ENCODE data around the gene CCDC87.
"Not testable (repeated sequence)": the region's sequence is repeated elsewhere in the genome, so short reads cannot be mapped to it uniquely, and the experiment has no call there.

CCDC87 gene

DNA sequence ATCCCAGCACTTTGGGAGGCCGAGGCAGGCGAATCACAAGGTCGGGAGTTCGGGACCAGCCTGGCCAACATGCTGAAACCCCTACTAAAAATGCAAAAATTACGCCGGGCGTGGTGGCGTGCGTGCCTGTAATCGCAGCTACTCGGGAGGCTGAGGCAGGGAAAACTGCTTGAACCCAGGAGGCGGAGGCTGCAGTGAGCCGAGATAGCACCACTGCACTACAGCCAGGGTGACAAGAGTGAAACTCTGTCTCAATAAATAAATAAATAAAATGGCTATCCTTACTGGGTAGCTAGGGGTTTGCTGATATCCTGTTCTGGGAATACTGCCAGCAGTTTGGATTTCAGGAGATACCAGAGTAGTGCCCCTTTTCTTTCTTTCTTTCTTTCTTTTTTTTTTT lies 21.2 kb upstream of the CCDC87 start:
- DNase-seq, result no peak

DNA sequence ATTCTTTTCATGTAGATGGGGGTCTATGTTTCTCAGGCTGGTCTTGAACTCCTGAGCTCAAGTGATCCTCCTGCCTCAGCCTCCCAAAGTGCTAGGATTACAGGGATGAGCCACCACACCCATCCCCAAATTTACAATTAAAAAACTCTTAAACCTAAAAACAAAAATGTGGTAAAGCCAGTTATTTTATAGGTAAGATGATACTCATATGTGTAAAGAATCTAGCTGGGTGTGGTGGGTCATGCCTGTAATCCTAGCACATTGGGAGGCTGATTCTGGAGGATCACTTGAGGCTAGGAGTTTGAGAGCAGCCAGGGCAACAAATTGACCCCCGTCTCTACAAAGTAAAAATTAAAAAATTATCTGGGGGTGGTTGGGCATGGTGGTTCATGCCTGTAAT lies 19.6 kb upstream of the CCDC87 start:
- no peak for DNase-seq

DNA sequence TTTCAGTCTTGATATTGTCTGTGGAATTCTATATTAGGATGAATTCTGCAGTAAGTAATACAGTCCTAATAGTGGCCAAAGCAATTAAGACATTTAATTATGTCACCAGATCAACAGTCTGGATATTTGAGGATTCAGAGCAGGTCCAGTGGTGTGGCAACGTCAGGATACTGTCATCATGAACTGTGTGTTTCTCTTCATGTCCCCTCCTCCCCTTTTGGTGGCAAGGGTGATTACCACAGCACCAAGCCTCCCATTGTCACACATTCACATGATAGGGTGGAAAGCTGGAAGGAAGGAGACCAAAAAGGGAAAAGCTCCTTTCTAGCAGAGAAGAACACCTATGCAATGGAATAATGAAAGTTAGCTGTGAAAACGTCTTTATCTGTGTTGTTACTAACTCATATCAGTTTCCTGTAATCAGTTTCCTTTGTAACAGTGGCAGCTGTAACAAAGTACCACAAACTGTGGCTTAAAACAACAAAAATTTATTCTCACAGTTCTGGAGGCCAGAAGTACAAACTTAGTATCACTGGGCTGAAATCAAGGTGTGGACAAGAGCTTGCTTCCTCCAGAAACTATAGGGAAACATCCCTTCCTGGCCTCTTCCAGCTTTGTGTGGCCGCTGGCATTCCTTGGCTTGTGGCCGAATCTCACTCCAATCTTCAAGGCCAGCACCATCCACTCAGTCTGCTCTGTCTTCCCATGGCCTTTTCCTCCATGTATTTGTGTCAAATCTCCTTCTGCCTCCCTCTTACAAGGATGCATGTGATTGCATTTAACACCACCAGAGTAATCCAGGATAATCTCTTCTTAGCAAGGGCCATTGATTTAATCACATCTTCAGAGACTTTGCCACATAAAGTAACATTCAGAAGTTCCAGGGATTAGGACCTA lies 17.1 kb upstream of the CCDC87 start:
- no peak for DNase-seq

DNA sequence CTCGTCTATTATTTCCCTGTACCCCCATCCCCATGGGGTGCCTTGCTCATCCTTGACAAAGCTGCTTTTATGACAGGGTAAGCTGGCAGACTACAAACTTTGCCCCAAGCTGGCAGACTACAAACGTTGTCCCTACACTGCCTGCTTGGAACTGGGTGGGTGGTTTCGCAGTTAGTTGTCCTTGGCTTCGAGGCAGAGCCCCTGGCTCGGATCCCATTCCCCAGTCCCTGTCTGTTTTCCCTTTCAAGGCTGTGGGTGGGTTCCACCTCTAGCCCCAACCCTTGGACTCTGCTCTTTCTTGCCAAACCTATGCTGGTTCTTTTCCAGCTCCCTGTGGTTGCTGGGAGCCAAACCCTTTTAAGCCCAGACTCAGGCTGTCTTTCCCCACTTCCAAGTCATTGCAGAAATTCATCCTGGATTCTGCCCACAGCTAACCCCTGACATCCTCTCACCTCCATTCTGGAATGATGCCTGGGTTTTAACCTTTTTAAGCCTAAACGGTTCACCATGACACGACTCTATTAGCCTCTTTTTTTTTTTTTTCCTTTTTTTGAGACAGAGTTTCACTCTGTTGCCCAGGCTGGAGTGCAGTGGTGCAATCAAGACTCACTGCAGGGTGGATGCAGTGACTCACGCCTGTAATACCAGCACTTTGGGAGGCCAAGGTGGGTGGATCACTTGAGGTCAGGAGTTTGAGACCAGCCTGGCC lies 14.4 kb upstream of the CCDC87 start:
- no peak for DNase-seq

DNA sequence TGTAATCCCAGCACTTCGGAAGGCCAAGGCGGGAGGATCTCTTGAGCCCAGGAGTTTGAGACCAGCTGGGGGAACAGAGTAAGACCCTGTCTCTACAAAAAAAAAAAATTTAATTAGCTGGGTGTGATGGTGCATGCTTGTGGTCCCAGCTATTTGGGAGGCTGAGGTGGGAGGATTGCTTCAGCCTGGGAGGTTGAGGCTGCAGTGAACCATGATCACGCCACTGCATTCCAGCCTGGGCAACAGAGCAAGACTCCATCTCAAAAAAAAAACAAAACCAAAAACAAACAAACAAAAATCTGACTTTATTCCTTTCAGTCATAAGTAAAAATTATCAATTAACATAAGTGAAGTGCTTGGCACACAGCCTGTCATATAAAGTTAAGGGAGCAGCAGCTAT lies 13.7 kb upstream of the CCDC87 start:
- not testable (repeated sequence) for DNase-seq

DNA sequence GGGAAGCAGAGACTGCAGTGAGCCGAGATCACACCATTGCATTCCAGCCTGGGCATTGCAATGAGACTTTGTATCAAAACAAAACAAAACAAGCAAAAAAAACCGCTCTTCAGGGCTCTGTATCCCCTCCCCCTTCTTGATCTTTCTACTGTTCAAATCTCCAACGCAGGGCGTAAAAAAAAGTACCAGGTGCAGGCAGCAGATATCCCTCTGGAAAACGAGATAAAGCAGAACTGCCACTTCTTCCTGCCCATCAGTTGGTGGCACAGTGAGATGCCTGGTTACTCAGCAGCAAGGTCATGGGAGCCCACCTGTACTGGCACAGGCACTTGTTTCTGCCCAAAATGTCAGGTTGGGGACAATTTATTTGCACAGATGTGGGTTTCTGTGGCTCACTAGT lies 11.3 kb upstream of the CCDC87 start:
- no peak for DNase-seq

DNA sequence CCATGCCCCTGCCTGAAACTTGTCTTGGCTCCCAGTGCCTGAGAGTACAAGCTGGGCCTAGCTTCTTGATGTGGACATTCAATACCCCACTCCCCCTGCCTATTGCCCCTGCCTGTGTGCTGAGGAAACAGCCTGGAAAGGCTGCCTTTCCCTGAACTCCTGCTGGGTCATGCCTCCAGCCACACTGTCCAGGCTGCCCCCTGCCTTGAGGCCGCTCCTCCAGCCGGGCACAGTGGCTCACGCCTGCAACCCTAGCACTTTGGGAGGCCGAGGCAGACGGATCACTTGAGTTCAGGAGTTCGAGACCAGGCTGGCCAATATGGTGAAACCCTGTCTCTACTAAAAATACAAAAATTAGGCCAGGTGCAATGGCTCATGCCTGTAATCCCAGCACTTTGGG lies 10.2 kb upstream of the CCDC87 start:
- no peak for DNase-seq

DNA sequence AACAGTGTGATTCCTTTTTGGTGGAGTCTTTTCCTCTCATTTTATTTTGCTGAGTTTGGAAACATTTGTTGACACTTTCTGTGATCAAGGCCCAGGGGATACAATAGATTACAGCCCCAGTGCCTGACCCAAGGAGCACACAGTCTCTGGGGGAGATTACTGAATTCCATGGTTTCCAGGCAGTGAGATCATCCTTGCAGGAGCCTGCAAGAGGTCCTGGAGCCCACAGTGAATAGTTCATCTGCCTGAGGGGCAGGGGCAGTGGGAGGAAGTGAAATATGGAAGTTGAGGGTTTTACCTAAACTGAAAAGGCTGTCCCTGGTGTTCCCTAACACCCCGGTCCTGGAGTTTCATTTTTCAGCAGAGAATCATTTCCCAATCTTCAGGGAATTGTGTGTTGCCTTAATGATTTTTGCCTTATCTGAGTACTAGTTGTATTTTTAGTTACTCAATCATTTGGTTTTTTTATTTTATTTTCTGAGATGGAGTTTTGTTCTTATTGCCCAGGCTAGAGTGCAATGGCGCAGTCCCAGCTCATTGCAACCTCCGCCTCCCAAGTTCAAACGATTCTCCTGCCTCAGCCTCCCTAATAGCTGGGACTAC lies 7.9 kb upstream of the CCDC87 start:
- DNase-seq, result no peak

DNA sequence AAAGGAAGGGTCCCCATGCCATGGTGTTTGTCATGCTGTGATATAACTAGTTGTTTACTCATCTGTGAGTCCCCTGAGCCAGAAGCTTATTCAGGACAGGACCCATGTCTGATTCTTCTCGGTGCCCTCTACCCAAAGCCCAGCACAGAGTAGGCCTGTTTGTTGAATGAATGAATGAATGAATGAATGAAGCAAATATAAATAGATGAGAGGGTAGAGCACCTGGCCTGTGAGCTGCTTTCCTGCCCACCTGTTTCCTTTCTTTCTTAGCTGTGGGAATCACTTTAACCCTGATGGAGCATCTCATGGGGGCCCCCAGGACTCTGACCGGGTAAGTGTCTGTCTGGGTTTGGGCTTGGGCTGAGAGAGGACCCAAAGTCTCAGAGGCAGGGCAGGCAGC lies 7.4 kb upstream of the CCDC87 start:
- no peak for DNase-seq

DNA sequence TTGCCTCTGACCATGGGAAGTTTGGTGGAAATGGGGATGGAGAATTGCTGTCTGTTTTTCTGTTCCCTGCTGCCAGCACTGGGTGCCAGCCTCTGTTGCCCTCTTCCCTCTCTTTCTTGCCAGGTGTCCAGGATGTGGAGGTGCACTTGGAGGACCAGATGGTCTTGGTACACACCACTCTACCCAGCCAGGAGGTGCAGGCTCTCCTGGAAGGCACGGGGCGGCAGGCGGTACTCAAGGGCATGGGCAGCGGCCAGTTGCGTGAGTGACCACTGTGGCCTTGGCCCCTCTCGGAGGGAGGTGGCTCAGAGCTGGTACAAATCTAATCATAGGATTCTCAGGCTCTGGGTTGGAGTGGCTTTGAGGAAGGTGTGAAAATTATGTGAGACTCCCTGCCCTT lies 6.1 kb upstream of the CCDC87 start:
- no peak for DNase-seq

DNA sequence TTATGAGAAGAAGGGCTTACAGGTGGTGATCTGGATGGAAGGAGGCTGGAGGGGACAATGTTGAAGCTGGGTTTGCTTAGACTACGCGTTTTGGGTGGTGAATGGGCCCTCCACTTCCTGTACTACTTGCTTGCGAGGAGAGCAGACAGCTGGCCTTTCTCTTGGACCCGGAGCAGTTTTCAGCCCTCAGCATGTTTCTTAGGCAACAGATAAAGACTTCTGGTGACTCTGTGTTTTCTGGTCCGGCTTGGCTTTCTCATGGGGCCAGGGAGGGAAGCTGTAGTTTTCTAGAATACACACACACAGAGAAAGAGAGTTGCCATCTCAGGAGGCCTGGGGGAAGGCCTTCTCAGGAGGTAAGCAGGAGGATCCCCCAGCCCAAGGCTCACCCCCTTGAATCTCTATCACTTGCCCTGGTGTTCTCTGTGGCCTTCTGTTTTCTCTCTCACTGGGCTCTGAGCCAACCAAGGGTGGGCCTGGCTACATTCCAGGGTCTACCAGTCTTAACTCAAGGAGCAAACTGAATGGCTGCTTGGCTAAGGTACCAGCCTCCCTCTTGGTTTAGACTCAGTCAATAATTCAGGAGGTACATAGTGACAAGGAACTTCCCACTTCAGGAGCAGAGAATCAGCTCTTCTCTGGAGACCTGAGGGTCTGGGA lies 2.5 kb upstream of the CCDC87 start:
- DNase-seq, result no peak

DNA sequence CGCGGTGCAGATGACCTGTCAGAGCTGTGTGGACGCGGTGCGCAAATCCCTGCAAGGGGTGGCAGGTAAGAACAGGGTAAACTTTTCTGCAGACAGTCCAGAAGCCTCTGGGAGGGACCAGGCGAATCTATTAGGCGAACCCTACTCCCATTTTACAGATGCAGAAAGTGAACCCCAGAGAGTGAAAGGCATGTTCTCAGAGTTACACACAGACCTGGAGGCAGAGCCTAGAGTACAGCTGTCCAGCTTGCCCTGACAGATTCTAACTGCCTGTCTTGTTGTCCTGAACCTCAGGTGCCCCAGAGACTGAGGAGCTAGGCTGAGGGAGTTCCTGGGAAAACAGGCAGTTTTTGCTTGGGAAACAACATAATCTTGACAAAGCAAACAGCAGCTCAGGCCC lies 787 bp upstream of the CCDC87 start:
- no peak for DNase-seq

DNA sequence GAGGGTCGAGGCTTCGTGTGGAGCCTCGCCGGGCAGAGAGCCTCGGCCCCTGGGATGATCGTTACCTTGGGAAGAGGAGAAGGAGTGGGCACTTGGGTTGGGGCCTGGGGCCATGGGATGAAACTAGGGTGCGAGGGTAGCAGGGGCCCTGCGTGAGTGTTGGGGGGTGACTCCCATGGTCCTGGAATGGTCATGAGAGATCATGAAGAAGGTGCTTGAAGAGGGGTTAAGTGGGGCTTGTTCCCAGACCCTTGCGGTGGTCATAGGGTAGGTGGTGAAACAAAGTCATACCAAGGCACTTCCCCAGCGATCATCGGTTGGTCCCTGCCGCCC lies 406 bp upstream of the CCDC87 start:
- no peak for DNase-seq

DNA sequence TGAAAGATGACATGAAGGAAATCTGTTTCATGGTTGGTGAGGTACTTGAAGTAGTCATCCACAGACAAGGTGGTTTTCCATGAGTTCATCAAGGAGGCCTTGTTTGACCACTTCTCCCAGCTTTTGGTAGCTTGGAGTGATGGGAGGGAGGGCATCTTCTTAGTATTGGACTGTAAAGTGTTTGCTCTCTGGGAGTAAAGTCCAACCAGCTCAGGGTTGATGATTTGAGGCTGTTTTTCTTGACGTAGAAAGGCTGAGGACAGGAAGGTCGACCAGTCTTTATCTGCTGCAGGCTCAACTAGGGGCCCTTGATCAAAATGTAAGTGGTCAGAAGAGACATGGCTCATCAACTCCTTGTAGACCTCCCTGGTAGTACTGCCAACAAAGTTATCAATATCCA lies 1.7 kb downstream of the CCDC87 start:
- no peak for DNase-seq

DNA sequence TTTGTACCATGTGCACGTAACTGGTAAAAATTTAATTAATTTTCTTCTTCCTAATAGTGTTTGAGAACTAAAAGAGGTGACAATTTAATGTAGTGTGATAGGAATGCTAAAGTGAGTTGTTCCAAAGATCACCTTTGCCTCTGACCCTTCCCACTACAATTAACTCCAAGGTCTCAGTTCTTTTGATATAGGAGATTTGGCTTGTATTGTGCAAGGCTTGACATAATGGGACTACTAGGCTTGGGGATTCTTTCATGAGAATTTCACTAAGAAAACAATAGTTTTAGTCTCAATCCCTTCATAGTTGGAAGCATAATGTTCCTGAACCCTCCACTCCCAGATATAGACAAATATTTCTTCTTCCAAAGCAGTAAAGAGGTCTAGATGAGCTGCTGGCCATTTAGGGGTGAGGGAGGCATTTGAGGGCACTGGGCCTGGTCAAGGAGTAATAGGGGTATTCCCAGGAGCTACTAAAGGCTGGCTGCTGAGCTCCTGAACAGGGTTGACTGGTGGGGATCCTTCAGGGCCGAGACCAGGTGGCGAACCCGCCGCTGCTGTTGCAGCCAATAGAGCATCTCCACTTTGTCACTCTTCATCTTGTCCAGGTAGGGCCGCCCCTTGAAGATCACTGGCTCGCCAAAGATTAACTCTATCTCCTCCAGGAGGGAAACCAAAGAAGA lies 2.7 kb downstream of the CCDC87 start:
- DNase-seq, result no peak

DNA sequence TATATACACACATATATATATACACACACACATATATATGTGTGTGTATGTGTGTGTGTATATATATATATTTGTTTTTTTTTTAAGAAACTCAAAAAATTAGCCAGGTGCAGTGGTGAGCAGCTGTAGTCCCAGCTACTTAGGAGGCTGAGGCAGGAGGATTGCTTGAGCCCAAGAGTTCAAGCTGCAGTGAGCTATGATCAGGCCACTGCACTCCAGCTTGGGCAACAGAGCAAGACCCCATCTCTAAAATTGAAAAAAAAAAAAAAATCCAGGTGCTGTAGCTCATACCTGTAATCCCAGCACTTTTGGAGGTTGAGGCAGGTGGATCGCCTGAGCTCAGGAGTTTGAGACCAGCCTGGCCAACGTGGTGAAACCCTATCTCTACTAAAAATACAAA lies 3.5 kb downstream of the CCDC87 start:
- not testable (repeated sequence) for DNase-seq

DNA sequence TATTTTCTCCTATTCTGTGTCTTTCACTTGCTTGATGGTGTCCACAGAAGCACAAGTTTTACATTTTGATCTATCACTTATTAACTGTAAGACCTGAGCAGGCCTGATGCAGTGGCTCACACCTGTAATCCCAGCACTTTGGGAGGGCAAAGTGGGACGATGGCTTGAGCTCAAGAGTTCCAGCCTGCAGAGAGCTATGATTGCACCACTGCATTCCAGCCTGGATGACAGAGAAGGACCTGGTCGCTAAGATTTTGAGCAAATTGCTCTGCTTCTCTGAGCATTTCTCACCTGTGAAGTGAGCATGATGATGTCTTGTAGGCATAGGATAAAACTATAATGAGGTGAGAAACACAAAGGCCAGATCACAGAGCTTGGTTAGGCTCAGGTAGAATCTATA lies 6.7 kb downstream of the CCDC87 start:
- no peak for DNase-seq

DNA sequence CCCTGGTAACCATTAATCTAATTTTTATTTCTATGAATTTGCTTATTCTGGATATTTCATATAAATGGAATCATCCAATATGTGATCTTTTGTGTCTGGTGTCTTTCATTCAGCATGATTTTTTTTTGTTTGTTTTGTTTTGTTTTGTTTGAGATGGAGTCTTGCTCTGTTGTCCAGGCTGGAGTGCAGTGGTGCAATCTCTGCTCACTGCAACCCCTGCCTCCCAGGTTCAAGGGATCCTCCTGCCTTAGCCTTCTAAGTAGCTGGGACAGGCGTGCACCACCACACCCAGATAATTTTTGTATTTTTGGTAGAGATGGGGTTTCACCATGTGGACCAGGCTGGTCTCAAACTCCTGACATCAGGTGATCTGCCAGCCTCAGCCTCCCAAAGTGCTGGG lies 7.4 kb downstream of the CCDC87 start:
- DNase-seq, result not testable (repeated sequence)

DNA sequence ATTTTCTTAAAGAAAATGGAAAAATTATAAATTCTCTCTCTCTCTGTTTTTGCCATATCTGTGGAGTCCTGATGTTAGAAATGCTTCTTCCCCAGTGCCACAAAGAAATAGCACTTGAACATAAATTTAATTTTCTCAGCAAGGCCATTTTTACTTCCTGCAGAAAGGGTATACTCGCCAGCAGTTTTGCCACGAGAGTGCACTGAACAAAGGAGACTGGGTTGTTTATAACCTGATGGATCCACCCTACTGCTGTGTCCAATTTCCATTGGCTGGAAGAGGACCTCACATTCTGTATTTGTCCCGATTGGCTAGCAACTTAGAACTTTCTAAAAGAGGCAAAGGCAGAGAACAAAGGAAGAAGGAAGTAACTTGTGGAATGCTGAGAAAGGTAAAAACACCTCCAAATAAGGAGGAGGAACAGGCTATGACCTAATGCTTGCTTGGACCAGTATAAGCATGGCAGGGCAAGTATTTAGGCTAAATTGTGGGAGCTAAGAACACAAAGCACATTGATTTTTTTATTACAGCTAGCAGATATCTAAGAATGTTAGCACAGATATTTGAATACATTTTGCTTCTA lies 10.2 kb downstream of the CCDC87 start:
- DNase-seq, result not testable (repeated sequence)

DNA sequence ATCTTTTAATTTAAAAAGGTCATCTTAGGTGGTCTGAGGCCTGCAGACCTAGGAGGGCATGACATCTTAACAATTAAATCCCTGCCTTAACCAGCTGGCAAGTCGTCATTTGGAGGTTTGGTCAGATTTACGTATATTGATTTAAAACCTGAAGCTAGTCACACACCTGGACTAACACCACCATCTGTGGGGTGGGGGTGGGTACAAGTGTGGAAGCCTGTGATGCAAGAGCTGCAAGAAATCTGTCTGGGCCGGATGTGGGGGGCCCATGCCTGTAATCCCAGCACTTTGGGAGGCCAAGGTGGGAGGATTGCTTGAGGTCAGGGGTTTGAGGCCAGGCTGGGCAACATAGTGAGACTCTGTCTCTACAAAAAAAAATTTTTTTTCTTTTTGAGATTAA lies 11.6 kb downstream of the CCDC87 start:
- DNase-seq, result no peak

DNA sequence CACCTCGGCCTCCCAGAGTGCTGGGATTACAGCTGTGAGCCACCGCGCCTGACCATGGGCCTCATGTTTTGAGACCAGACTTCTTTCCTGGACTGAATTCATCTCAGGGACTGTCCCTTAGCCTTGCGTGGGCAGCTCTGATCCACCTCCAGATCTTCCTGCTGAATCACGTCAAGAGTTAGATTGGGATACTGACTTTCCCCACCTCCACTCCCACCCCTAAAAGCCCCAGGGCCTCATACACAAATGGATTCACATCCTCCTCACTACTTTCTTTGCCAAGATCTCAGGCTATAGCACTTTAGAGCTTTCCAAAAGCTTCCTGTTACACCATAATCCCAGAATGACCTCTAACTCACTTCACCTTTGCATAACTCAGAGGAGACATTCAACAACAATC lies 12.1 kb downstream of the CCDC87 start:
- DNase-seq, result no peak

DNA sequence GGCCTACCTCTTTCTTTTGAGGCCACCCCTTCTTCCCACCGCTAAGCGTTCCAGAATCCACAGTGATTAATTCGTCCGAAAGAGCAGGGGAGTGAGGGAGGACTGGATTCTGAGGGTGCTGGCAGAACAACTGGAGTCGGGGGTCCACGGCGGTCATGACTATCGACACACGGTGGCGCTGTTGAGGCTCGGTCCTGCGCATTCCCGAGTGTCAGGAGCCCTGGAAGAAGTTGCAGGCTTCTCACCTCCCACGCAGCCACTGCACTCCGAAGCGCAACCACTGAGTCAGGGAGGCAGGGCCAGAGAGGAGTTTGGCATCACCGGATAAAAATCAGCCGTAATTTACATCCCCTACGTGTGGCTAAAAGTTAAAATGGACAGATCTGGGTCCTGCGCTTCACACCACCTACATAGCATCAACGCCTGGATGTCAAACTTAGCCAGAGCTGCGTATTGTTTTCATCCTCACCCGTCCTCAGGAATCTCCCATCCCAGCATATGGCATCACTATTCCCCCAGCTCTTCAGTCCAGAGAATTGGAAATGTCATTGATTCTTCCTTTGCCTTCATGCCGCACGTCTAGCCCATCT lies 13.8 kb downstream of the CCDC87 start:
- peak; percentile 12 for DNase-seq
